GM12891 (cell line): ENCODE measurements around the gene SLC7A6.
A peak's percentile ranks its signal among the peaks of the same experiment; 100 is the strongest.
"Not testable (repeated sequence)": the region's sequence is repeated elsewhere in the genome, so short reads cannot be mapped to it uniquely, and the experiment has no call there.

Experiments used
- DNase-seq: peaks from one replicate; pipeline ENCODE4 v3.0.0; 2011; ENCODE audit warnings: low spot score; ENCODE audit not compliant: insufficient read length
- FAIRE-seq: peaks from 2 replicates; lab custom pipeline; 2011; peaks lifted over from hg19 to GRCh38; lab: Jason Lieb, UNC
- PAX5 ChIP-seq: IDR thresholded peaks from 2 replicates; pipeline ENCODE4 v1.6.1; 2011; ENCODE audit warnings: low read length, moderate library complexity, mild to moderate bottlenecking; ENCODE audit not compliant: insufficient read depth, severe bottlenecking
- POLR2A ChIP-seq: IDR thresholded peaks from 2 replicates; pipeline ENCODE4 v1.6.1; 2011; ENCODE audit warnings: low read depth, low read length, control low read depth
- POLR2AphosphoS5 ChIP-seq: IDR thresholded peaks from 2 replicates; pipeline ENCODE4 v1.6.1; 2011; ENCODE audit warnings: low read depth, low read length, control low read depth
- POU2F2 ChIP-seq: IDR thresholded peaks from 2 replicates; pipeline ENCODE4 v1.6.1; 2011; ENCODE audit warnings: low read depth, mild to moderate bottlenecking, control low read depth, low read length, moderate library complexity
- SPI1 ChIP-seq: IDR thresholded peaks from 2 replicates; pipeline ENCODE4 v1.6.1; 2011; ENCODE audit warnings: low read depth, low read length, control low read depth
- TAF1 ChIP-seq: IDR thresholded peaks from 2 replicates; pipeline ENCODE4 v1.6.1; 2011; ENCODE audit warnings: low read depth, low read length, control low read depth

Gene SLC7A6

GRCh38 chr16:68285683-68286082 lies 21.4 kb downstream of the SLC7A6 start:
- no peak for FAIRE-seq
- DNase-seq = no peak
- TF ChIP-seq SPI1 (no peak), POLR2A (no peak), POU2F2 (no peak), PAX5 (no peak), TAF1 (no peak), POLR2AphosphoS5 (no peak)

- FAIRE-seq = peak; percentile 84
- no peak for DNase-seq
- TF ChIP-seq POLR2AphosphoS5 (no peak), POU2F2 (no peak), POLR2A (no peak), SPI1 (peak; percentile 91)
These were observed 22.1 kb downstream of the SLC7A6 start for GRCh38 chr16:68286153-68287074.

- TF ChIP-seq SPI1 = no peak
- no peak for TF ChIP-seq TAF1
- DNase-seq (no peak), FAIRE-seq (peak; percentile 93)
These were observed 23.2 kb downstream of the SLC7A6 start for GRCh38 chr16:68287276-68288251.

GRCh38 chr16:68288252-68288650 lies 23.9 kb downstream of the SLC7A6 start:
- DNase-seq (no peak), FAIRE-seq (no peak)
- TF ChIP-seq SPI1 = no peak
- no peak for TF ChIP-seq PAX5
- TF ChIP-seq POLR2A = no peak
- no peak for TF ChIP-seq TAF1
- no peak for TF ChIP-seq POU2F2
- TF ChIP-seq POLR2AphosphoS5 = no peak

- DNase-seq, FAIRE-seq: not testable (repeated sequence)
These were observed 24.5 kb downstream of the SLC7A6 start for GRCh38 chr16:68288796-68289195.

GRCh38 chr16:68289202-68289601 lies 24.9 kb downstream of the SLC7A6 start:
- DNase-seq = no peak
- no peak for FAIRE-seq
- TF ChIP-seq SPI1 (no peak), POLR2AphosphoS5 (no peak), POU2F2 (no peak), POLR2A (no peak), PAX5 (no peak), TAF1 (no peak)

- FAIRE-seq (peak; percentile 94), DNase-seq (peak; percentile 63)
- TF ChIP-seq POLR2AphosphoS5 (no peak), PAX5 (no peak), SPI1 (peak; percentile 97), POLR2A (peak; percentile 21), TAF1 (peak; percentile 45; the same call in 1 of the 2 replicates), POU2F2 (peak; percentile 51; the same call in 1 of the 2 replicates)
These were observed 25.4 kb downstream of the SLC7A6 start for GRCh38 chr16:68289621-68290329.

- TF ChIP-seq POU2F2 = no peak
- TF ChIP-seq POLR2AphosphoS5 = no peak
- no peak for TF ChIP-seq PAX5
- TF ChIP-seq SPI1 = no peak
- TF ChIP-seq POLR2A = no peak
- TF ChIP-seq TAF1 = no peak
These were observed 26.1 kb downstream of the SLC7A6 start for GRCh38 chr16:68290450-68290849.

GRCh38 chr16:68291227-68291626 lies 26.9 kb downstream of the SLC7A6 start:
- FAIRE-seq (no peak), DNase-seq (no peak)
- TF ChIP-seq POLR2AphosphoS5 (no peak), POU2F2 (no peak), PAX5 (no peak), SPI1 (no peak), POLR2A (no peak), TAF1 (no peak)

More at GRCh38 chr16:68290450-68290849, 26.1 kb downstream of the SLC7A6 start:
- no peak for DNase-seq
- FAIRE-seq = no peak
